Esophagus muscularis mucosa (tissue), 3 donors: ENCODE measurements around the gene SEC23IP.

Experiments
- POLR2AphosphoS5 ChIP-seq, 2 donors: sonication (generic); formaldehyde crosslinking; IDR thresholded peaks; one replicate each; pipeline ENCODE4 v1.6.1; 2017; ENCODE audit warnings: antibody characterized with exemption in 2 of 2
- TF ChIP-seq, protein P1 (sequence below), 3 experiments: fragments of 200-600 bp in 2 of 3; fragments of 450-650 bp in 1 of 3; sonication (generic) in 2 of 3; IDR thresholded peaks; one replicate each; pipeline ENCODE4 v1.5.1; 2017 to 2019; ENCODE audit warnings: antibody characterized with exemption in 3 of 3, mild to moderate bottlenecking in 2 of 3, moderate library complexity in 1 of 3

- TF ChIP-seq, protein P1, sequence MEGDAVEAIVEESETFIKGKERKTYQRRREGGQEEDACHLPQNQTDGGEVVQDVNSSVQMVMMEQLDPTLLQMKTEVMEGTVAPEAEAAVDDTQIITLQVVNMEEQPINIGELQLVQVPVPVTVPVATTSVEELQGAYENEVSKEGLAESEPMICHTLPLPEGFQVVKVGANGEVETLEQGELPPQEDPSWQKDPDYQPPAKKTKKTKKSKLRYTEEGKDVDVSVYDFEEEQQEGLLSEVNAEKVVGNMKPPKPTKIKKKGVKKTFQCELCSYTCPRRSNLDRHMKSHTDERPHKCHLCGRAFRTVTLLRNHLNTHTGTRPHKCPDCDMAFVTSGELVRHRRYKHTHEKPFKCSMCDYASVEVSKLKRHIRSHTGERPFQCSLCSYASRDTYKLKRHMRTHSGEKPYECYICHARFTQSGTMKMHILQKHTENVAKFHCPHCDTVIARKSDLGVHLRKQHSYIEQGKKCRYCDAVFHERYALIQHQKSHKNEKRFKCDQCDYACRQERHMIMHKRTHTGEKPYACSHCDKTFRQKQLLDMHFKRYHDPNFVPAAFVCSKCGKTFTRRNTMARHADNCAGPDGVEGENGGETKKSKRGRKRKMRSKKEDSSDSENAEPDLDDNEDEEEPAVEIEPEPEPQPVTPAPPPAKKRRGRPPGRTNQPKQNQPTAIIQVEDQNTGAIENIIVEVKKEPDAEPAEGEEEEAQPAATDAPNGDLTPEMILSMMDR (IDR thresholded peaks at IDR 0.05): no peak
- TF ChIP-seq POLR2AphosphoS5 (IDR thresholded peaks at IDR 0.05): no peak
Observed at GRCh38 chr10:119940487-119940886, 48.0 kb downstream of the SEC23IP start.
